H1 (cell line): Measurements from ENCODE around the gene RSAD1. TPM values are rescaled to one million over a fixed set of nuclear protein-coding genes. Genes with fewer than 3 reads are reported as not detected.

Experiments
- ASH2L ChIP-seq: fragments of 200-600, 300-600 bp; sonication (generic); IDR thresholded peaks from one replicate; pipeline ENCODE4 v1.7.1; 2017; ENCODE audit warnings: low read length
- BRCA1 ChIP-seq: IDR thresholded peaks from 2 replicates; pipeline ENCODE4 v1.6.1; 2012; ENCODE audit warnings: low read depth, low read length, improper control_type of control experiment
- CBX8 ChIP-seq: fragments of 300-800, 300-1000 bp; sonication (generic); IDR thresholded peaks from 2 replicates; pipeline ENCODE4 v1.7.1; 2016; ENCODE audit warnings: low read depth, low read length, borderline replicate concordance
- JUN ChIP-seq: IDR thresholded peaks from 2 replicates; pipeline ENCODE4 v1.6.1; 2011; ENCODE audit warnings: low read depth, mild to moderate bottlenecking, improper control_type of control experiment, low read length
- RBBP5 ChIP-seq: IDR thresholded peaks from 2 replicates; pipeline ENCODE4 v1.7.1; 2012; ENCODE audit warnings: low read depth, mild to moderate bottlenecking, inconsistent platforms, low read length, moderate library complexity, borderline replicate concordance
- RFX5 ChIP-seq: IDR thresholded peaks from 2 replicates; pipeline ENCODE4 v1.6.1; 2011; ENCODE audit warnings: low read depth, low read length, improper control_type of control experiment, borderline replicate concordance
- SAP30 ChIP-seq: fragments of 300-600 bp; sonication (generic); IDR thresholded peaks from 2 replicates; pipeline ENCODE4 v1.7.1; 2012; ENCODE audit warnings: low read length, moderate library complexity, mild to moderate bottlenecking, inconsistent platforms; ENCODE audit not compliant: insufficient read depth, insufficient replicate concordance
- SIN3A ChIP-seq, 2 experiments: IDR thresholded peaks in 1 of 2; conservative IDR thresholded peaks in 1 of 2; 2 replicates each; pipeline ENCODE4 v1.6.1; 2011 to 2012; ENCODE audit warnings: low read length in 2 of 2, improper control_type of control experiment in 1 of 2, low read depth in 1 of 2, mild to moderate bottlenecking in 1 of 2
- SP2 ChIP-seq: IDR thresholded peaks from 2 replicates; pipeline ENCODE4 v1.6.1; 2012; ENCODE audit warnings: mild to moderate bottlenecking, low read length, inconsistent platforms
- polyA plus RNA-seq, 7 experiments: library from polyadenylated mRNA; depleted of rRNA in 3 of 7; stranded (reverse) in 5 of 7; unstranded in 2 of 7; fragments of >200 nt in 5 of 7; fragments of 200-250 nt in 2 of 7; gene quantifications; 1 replicate in 5 of 7; 2 replicates in 1 of 7; 4 replicates in 1 of 7; pipeline versions ENCODE4 v1.2.1 to v1.2.3, GENCODE V29; 2011 to 2013; ENCODE audit warnings: missing spikeins in 2 of 7, mixed read lengths in 2 of 7
- total RNA-seq: library from RNA; stranded (reverse); fragmentation: NEBNext Ultra II Directional; extraction: Animal tissue kit (Norgen Biotek cat#: 25700); gene quantifications from 2 replicates; pipeline ENCODE4 v1.2.1, GENCODE V29; 2021
- TF ChIP-seq, protein P1 (sequence below): fragments of 300-600 bp; sonication (generic); IDR thresholded peaks from 2 replicates; pipeline ENCODE4 v1.7.1; 2012; ENCODE audit warnings: low read length, moderate library complexity, mild to moderate bottlenecking, inconsistent platforms; ENCODE audit not compliant: insufficient replicate concordance

The RSAD1 gene
- total and polyA plus RNA-seq, 2 of the 8 experiments (the other 6 are each of a cell fraction or from before 2014, with no cell fraction given): 17.9 to 33.5 TPM

DNA sequence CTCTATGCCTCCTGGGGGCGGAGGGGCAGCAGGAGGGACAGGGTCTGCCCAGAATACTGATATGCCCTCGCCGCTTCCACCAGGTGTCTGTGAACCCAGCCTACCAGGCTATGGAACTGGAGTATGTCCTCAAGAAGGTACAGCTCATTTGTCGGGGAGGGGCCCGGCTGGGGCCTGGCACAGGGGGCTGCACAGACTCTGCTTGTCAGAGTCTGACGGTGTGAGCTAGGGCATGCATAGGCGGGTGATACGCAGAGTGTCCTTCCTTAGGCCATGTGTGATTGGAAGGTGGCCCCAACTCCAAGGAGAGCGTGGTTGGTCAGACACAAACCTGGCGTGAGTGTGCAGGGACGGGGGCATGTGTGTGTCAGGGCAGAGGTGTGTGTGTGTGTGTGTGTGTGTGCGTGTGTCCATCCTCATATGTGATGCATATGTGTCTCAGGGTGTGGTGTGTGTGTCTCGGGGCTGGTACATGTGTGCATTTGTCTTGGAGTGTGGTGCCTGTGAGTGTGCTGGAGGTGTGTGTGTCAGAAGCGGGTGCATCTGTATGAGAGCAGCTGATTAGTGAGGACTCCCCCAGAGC, 17.0 kb upstream of the RSAD1 start (continued):
- TF ChIP-seq, protein P1, sequence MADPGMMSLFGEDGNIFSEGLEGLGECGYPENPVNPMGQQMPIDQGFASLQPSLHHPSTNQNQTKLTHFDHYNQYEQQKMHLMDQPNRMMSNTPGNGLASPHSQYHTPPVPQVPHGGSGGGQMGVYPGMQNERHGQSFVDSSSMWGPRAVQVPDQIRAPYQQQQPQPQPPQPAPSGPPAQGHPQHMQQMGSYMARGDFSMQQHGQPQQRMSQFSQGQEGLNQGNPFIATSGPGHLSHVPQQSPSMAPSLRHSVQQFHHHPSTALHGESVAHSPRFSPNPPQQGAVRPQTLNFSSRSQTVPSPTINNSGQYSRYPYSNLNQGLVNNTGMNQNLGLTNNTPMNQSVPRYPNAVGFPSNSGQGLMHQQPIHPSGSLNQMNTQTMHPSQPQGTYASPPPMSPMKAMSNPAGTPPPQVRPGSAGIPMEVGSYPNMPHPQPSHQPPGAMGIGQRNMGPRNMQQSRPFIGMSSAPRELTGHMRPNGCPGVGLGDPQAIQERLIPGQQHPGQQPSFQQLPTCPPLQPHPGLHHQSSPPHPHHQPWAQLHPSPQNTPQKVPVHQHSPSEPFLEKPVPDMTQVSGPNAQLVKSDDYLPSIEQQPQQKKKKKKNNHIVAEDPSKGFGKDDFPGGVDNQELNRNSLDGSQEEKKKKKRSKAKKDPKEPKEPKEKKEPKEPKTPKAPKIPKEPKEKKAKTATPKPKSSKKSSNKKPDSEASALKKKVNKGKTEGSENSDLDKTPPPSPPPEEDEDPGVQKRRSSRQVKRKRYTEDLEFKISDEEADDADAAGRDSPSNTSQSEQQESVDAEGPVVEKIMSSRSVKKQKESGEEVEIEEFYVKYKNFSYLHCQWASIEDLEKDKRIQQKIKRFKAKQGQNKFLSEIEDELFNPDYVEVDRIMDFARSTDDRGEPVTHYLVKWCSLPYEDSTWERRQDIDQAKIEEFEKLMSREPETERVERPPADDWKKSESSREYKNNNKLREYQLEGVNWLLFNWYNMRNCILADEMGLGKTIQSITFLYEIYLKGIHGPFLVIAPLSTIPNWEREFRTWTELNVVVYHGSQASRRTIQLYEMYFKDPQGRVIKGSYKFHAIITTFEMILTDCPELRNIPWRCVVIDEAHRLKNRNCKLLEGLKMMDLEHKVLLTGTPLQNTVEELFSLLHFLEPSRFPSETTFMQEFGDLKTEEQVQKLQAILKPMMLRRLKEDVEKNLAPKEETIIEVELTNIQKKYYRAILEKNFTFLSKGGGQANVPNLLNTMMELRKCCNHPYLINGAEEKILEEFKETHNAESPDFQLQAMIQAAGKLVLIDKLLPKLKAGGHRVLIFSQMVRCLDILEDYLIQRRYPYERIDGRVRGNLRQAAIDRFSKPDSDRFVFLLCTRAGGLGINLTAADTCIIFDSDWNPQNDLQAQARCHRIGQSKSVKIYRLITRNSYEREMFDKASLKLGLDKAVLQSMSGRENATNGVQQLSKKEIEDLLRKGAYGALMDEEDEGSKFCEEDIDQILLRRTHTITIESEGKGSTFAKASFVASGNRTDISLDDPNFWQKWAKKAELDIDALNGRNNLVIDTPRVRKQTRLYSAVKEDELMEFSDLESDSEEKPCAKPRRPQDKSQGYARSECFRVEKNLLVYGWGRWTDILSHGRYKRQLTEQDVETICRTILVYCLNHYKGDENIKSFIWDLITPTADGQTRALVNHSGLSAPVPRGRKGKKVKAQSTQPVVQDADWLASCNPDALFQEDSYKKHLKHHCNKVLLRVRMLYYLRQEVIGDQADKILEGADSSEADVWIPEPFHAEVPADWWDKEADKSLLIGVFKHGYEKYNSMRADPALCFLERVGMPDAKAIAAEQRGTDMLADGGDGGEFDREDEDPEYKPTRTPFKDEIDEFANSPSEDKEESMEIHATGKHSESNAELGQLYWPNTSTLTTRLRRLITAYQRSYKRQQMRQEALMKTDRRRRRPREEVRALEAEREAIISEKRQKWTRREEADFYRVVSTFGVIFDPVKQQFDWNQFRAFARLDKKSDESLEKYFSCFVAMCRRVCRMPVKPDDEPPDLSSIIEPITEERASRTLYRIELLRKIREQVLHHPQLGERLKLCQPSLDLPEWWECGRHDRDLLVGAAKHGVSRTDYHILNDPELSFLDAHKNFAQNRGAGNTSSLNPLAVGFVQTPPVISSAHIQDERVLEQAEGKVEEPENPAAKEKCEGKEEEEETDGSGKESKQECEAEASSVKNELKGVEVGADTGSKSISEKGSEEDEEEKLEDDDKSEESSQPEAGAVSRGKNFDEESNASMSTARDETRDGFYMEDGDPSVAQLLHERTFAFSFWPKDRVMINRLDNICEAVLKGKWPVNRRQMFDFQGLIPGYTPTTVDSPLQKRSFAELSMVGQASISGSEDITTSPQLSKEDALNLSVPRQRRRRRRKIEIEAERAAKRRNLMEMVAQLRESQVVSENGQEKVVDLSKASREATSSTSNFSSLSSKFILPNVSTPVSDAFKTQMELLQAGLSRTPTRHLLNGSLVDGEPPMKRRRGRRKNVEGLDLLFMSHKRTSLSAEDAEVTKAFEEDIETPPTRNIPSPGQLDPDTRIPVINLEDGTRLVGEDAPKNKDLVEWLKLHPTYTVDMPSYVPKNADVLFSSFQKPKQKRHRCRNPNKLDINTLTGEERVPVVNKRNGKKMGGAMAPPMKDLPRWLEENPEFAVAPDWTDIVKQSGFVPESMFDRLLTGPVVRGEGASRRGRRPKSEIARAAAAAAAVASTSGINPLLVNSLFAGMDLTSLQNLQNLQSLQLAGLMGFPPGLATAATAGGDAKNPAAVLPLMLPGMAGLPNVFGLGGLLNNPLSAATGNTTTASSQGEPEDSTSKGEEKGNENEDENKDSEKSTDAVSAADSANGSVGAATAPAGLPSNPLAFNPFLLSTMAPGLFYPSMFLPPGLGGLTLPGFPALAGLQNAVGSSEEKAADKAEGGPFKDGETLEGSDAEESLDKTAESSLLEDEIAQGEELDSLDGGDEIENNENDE: no peak
- TF ChIP-seq BRCA1 (no peak), ASH2L (no peak), SIN3A (conservative IDR thresholded peaks at IDR 0.05 in 1 of 2, IDR thresholded peaks at IDR 0.05 in 1 of 2; ENCODE audit: low read depth in 1 of 2, low read length in 2 of 2) (no peak), CBX8 (no peak), RFX5 (no peak), SP2 (no peak), JUN (no peak), SAP30 (no peak), RBBP5 (no peak)
- TF ChIP-seq, all 59 proteins: peak for 0
